Activated naive CD4-positive, alpha-beta T cell treated with anti-CD3 and anti-CD28 coated beads, Interleukin-2, amount 50 U/mL, for 72 hours (primary cell): ENCODE measurements around the gene SYK. TPM values are rescaled to one million over a fixed set of nuclear protein-coding genes. Genes with fewer than 3 reads are reported as not detected.
"Not testable (repeated sequence)": the region's sequence is repeated elsewhere in the genome, so short reads cannot be mapped to it uniquely, and the experiment has no call there.

Experiments
- ATAC-seq, 2 donors: fragments of 150-1000 bp; cut with Tn5 transposase; 2 replicates each; pipeline ENCODE4 v1.10.0; 2021; ENCODE audit warnings: mild to moderate bottlenecking in 2 of 2, moderate library complexity in 2 of 2
- DNase-seq, 2 donors: peaks; one replicate each; pipeline ENCODE4 v3.0.0; 2021 to 2022; ENCODE audit warnings: low spot score in 2 of 2
- H3K27ac Mint-ChIP-seq, 2 donors: one replicate each; pipeline ENCODE4 v1.8.0; 2022; ENCODE audit warnings: mild to moderate bottlenecking in 2 of 2, mixed read lengths in 2 of 2
- H3K36me3 Mint-ChIP-seq, 2 donors: one replicate each; pipeline ENCODE4 v1.8.0; 2022; ENCODE audit warnings: mixed read lengths in 2 of 2
- H3K9me3 Mint-ChIP-seq, 2 donors: one replicate each; pipeline ENCODE4 v1.8.0; 2022; ENCODE audit warnings: mixed read lengths in 2 of 2
- total RNA-seq, 2 donors: library from RNA; stranded (reverse); gene quantifications; one replicate each; pipeline ENCODE4 v1.2.3, GENCODE V29; 2022

The SYK gene
- under 1 TPM; 0.16 to 0.29 TPM for total RNA-seq

DNA sequence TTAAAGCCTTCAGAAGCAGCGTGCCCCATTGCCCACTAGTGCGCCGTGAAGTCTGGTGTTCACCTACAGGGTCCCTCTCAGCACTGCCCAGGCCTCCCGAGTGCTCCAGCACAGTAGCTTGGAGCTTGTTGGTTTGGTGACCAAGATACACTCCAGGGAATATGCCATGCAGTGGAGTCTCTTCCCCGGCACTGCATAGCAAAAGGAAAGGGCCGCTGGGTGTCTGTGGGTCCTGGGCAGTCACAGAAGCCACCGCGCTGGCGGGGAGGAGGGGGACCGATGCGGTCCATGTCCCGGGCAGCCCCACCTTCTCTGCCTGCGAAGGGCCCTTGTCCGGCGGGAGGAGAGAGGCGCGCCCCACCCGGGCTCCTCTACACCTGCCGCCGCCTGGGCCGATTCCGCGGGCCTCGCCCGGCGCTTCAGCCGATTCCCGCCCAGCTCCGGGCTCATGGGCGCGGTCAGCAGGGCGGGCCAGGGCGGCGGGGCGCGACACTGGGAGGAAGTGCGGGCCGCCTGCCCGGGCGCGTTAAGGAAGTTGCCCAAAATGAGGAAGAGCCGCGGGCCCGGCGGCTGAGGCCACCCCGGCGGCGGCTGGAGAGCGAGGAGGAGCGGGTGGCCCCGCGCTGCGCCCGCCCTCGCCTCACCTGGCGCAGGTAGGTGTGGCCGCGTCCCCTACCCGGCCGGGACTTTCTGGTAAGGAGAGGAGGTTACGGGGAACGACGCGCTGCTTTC lies at the start of gene SYK:
TSS of gene SYK (plus strand) at position 579 of the 732 bp plus-strand sequence. CDS start 42,080 bp downstream, outside the sequence.
- peak in 1 of 2 donors; percentile 9 for DNase-seq
- no peaks in the 10 kb centered on the region for H3K9me3 Mint-ChIP-seq
- peak within 1 kb of the TSS in 1 of 2 donors; percentile 57 for H3K27ac Mint-ChIP-seq
- H3K36me3 Mint-ChIP-seq: peaks cover 5 to 7% of the 10 kb centered on the region in 2 donors
- ATAC-seq: peak; percentile 43 to 54

- peak; percentile 57 to 58 for DNase-seq
- not testable (repeated sequence) for H3K9me3 Mint-ChIP-seq, H3K36me3 Mint-ChIP-seq, H3K27ac Mint-ChIP-seq, ATAC-seq
Measured at GRCh38 chr9:90755514-90756371, 45.9 kb upstream of the SYK start.

DNA sequence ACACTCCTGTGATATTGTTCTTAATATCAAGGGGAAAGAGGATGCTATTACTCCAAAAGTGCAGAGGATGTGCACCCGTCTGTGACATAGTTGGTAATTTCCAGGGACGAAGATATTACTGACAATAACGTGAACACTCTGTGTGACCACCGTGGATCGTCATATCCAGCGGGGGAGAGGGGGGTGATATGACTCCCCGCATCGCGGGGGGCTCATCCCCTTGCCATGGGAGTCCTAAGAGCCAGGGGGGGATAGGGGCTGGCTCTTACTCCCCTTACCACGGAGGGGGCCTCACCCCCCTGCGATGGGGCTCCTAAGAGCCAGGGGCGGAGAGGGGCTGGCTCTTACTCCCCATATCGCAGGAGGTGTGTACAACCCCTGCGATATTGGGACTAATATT lies 41.0 kb upstream of the SYK start:
- H3K9me3 Mint-ChIP-seq, H3K27ac Mint-ChIP-seq, H3K36me3 Mint-ChIP-seq, DNase-seq: not testable (repeated sequence)
- peak in 1 of 2 donors; percentile 63 for ATAC-seq

DNA sequence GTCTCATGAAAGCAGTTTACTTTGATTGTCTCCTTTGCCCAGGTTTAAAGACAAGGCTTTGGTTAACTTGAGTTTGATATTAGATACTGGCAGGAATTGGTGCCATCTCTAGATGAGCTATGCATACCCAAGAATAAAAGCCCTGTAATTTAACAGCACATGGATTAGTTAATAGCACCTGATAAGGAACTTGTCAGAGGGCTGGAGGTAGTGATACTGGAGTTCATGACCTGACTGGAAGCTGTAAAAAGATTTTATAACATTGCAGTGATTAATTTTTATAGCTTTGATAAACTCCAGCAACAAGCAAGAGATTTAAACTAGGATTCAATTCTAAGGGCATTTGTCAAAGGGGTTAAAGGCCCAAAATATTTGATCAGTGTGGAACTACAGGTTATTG lies 34.9 kb upstream of the SYK start:
- DNase-seq (no peak), ATAC-seq (no peak)
- Mint-ChIP-seq H3K9me3 (peaks cover 0 to 8% of the 10 kb centered on the region in 2 donors), H3K36me3 (no peaks in the 10 kb centered on the region), H3K27ac (no peak overlapping the region)

DNA sequence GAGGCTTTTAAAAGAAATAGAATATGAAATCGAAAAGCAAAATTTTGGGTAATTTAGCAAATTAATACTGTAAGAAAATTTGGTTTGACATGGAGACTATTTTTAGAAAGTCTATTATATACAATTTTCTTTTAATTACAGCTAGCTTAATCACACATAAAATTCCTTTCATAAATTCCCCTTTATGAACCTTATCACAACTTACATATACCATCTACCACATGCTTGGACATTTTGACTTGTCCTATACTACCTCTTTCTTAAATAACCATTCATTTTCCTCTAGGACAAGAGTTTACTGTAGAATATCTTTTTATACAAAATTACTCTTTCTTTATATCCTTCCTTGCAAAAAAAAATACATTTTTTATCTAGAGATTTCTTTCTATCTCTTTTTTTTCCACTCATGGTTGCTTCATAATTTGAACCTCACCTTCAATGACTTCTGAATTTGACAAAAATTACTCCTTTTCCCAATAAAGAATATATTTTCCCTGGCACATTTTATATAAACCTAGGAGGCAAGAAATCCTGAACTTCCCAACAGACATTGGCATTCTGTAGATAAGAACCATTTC lies 34.0 kb upstream of the SYK start:
- no peak for ATAC-seq
- no peaks in the 10 kb centered on the region for H3K36me3 Mint-ChIP-seq
- H3K27ac Mint-ChIP-seq: no peak overlapping the region
- peaks cover 0 to 8% of the 10 kb centered on the region in 2 donors for H3K9me3 Mint-ChIP-seq
- no peak for DNase-seq

GRCh38 chr9:90770182-90770738 lies 31.4 kb upstream of the SYK start:
- Mint-ChIP-seq H3K27ac (no peak overlapping the region), H3K36me3 (no peaks in the 10 kb centered on the region), H3K9me3 (peaks cover 0 to 8% of the 10 kb centered on the region in 2 donors)
- ATAC-seq (no peak), DNase-seq (no peak)

- ATAC-seq: no peak
- no peak for DNase-seq
- Mint-ChIP-seq H3K36me3 (no peaks in the 10 kb centered on the region), H3K27ac (no peak overlapping the region), H3K9me3 (peaks cover 0 to 8% of the 10 kb centered on the region in 2 donors)
Measured at GRCh38 chr9:90770927-90771326, 30.7 kb upstream of the SYK start.

- Mint-ChIP-seq H3K36me3 (no peaks in the 10 kb centered on the region), H3K27ac (no peak overlapping the region), H3K9me3 (no peaks in the 10 kb centered on the region)
- ATAC-seq (no peak), DNase-seq (no peak)
Measured at GRCh38 chr9:90772386-90772785, 29.2 kb upstream of the SYK start.

DNA sequence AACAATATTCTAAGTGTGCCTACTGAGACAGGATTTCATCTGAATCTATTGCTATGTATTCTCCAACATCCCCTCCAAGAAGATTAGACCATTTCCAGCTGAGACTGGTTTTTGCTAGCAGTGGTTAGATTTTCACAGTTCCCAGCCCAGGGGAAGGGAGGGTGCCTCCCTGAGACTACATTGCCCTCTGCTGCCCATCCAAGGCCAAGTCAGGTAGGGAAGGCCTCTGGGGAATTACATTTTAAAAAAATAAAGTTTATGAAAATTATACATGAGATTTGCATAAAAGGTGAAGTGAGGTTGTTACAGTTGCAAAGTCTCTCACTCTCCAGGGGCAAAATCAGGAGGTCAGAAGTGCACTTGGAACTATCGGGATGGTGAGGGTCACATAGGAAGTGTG lies 28.0 kb upstream of the SYK start:
- Mint-ChIP-seq H3K27ac (no peak overlapping the region), H3K36me3 (no peaks in the 10 kb centered on the region), H3K9me3 (no peaks in the 10 kb centered on the region)
- DNase-seq (no peak), ATAC-seq (no peak)

GRCh38 chr9:90774071-90774470 lies 27.5 kb upstream of the SYK start:
- DNase-seq (no peak), ATAC-seq (no peak)
- H3K9me3 Mint-ChIP-seq: no peaks in the 10 kb centered on the region
- no peak overlapping the region for H3K27ac Mint-ChIP-seq
- H3K36me3 Mint-ChIP-seq: no peaks in the 10 kb centered on the region

DNA sequence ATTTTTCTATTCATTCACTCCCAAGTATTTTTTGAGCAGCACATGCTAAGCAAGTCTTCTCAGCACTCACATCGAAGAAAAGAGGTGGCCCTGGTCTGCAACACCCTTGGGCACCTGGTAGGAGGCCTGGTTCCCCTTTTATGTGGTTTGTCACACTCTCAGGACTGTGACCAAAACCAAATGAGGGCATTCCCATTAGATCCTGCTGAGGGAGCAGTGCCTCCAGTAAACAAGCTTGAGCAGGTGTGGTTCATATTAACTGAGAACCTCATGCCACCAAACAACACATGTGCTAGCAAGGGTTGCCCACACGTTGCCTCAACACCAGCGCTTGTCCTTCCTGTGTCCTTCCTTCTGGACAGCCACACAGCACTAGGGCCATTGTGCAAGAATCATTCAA lies 26.9 kb upstream of the SYK start:
- Mint-ChIP-seq H3K27ac (no peak overlapping the region), H3K9me3 (no peaks in the 10 kb centered on the region), H3K36me3 (no peaks in the 10 kb centered on the region)
- no peak for DNase-seq
- no peak for ATAC-seq

GRCh38 chr9:90775657-90776056 lies 26.0 kb upstream of the SYK start:
- ATAC-seq (no peak), DNase-seq (no peak)
- no peak overlapping the region for H3K27ac Mint-ChIP-seq
- no peaks in the 10 kb centered on the region for H3K9me3 Mint-ChIP-seq
- H3K36me3 Mint-ChIP-seq: no peaks in the 10 kb centered on the region

DNA sequence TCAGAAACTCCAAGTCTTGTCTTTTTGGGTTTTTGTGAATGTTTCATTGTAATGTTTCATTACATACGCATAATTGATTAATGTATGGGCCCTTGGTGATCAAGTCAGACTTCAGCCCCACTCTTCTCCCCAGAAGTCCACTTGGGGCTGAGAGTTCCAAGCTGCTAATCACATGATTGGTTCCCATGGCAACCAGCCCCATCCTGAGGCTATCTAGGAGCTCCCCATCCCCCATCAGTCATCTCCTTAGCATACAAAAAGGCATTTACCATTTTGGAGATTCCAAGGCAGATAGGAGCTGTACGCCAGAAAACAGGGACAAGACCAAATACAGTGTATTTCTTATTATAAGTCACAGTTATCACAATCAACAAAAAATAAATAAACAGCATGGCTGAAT lies 22.9 kb upstream of the SYK start:
- ATAC-seq (no peak), DNase-seq (no peak)
- Mint-ChIP-seq H3K27ac (no peak overlapping the region), H3K36me3 (no peaks in the 10 kb centered on the region), H3K9me3 (no peaks in the 10 kb centered on the region)

DNA sequence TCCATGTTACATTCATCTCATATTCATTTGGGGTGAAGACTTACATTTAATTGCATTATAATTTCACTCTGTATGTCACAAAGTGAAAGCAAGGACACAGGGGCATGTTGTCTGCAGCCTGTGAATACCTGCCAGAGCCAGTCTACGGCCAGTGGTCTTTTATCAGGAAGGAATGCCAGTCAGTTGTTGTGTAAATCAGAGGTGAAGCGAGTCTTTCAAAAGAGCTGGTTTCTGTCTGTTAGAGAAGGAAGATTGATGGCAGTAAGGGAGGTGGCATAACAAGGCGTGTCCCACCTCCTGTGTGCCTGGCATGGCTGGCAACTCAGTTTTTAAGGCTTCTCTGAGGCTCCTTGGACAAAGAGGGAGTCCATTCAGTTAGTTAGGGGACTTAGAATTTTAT lies 18.1 kb upstream of the SYK start:
- Mint-ChIP-seq H3K27ac (no peak overlapping the region), H3K9me3 (no peaks in the 10 kb centered on the region), H3K36me3 (no peaks in the 10 kb centered on the region)
- DNase-seq (no peak), ATAC-seq (no peak)

- DNase-seq (no peak), ATAC-seq (no peak)
- Mint-ChIP-seq H3K27ac (no peak overlapping the region), H3K9me3 (no peaks in the 10 kb centered on the region), H3K36me3 (no peaks in the 10 kb centered on the region)
Measured at GRCh38 chr9:90783964-90784363, 17.7 kb upstream of the SYK start.

- Mint-ChIP-seq H3K9me3 (peaks cover 4 to 13% of the 10 kb centered on the region in 2 donors), H3K36me3 (peaks cover 0 to 17% of the 10 kb centered on the region in 2 donors), H3K27ac (no peak overlapping the region)
- DNase-seq (no peak), ATAC-seq (no peak)
Measured at GRCh38 chr9:90787771-90788460, 13.7 kb upstream of the SYK start.
